HG02610 (cell line): ENCODE data around the gene CCR6.

Experiments used
- ATAC-seq: cut with Tn5 transposase; IDR thresholded peaks from one replicate; pipeline ENCODE4 v1.9.1; 2021; ENCODE audit warnings: mild to moderate bottlenecking, moderate library complexity; ENCODE audit not compliant: unreplicated experiment

Gene CCR6

DNA sequence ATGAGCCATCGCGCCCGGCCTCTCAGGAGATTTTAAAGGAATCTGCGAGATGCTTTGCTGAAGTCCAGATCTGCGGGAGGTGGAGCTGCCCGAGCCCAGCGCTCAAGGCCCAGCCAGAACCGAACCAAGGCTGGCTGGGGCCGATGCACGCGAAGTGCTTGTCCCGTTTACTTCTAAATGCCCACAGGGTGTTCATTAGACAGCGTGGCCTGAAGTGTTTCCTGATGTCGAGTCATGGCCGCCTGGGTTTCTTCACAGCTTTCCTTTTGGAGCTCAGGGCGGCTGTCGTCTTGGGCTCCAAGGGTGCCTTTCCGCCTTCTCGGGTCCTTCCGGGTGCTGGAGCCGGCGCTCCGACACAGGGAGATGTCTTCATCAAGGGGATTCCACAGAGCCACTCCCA lies 25.1 kb upstream of the CCR6 start:
- ATAC-seq: no peak

DNA sequence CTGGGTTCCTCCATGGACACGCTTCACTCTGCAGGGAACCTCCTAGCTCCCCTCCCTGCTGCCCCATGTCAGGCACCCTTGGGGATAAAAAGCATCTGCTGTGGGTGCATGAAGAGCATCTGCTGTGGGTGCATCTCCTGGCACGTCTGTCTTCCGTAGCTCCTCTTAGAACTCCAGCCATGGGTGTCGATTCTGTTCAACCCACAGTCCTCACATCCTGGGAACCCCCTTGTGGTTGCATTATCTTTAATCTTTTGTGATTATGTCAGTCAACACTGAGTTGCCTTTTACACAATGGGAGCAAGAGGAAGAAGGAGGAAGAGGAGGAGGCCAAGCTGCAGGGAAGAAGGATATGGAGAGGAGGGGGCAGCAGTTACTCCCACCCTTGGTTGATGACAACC lies 24.1 kb upstream of the CCR6 start:
- ATAC-seq: no peak

DNA sequence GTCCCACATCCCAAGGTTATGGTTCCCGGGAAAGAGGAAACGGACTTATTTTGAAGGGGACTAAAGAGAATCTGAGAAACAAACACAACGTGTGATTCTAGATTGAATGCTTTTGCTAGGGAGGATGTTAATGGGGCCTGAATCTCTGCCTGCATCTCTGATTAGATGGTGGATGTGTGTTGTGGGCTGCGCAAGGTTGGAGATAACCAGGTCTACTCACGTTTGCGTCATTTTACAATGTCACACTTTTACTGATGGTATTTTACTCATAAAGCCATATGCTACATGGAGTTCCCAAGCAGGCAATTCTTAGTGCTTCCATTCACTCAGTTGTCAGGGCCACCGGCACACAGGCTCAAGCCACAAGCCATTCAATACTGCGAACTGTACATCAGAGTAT lies 23.2 kb upstream of the CCR6 start:
- no peak for ATAC-seq

DNA sequence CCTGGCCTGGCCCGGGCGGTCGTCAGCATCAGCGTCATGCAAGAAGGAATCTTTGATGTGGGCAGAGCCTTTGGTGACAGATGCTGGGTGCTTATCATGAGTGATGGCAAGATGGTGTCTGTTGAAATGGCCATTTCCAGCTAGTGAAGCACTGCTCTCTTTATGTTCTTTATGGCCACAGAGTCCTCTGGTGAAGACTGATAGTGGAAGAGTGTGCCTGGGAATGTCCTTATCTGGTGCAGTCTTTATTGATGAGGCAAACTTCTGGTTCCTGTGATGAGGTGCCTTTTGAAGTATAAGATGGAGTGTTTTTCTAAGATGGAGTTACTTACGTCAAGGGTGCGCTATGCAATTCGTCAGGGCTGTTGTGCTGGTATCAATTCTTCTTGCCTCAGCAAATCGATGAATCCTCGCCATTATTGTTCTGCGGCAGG lies 22.6 kb upstream of the CCR6 start:
- ATAC-seq: no peak

DNA sequence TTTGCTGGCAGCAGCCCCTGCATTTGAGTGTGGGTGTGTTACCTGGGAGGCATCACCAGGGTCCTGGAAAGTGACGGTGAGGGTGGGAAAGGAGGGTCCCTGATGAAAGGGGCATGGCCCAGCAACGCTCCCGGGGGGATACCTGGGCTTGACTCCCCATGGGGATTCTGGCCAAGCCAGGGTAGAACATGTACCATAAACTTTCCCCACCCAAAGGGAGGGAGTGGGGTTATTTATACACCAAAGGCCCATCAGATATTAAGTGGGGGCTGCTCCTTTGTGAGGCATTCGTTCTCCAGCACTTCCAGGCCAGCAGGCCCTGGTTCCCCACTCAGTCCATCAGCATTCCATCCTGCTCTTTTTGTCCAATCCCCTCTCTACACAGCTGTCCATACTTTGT lies 20.6 kb upstream of the CCR6 start:
- ATAC-seq: no peak

DNA sequence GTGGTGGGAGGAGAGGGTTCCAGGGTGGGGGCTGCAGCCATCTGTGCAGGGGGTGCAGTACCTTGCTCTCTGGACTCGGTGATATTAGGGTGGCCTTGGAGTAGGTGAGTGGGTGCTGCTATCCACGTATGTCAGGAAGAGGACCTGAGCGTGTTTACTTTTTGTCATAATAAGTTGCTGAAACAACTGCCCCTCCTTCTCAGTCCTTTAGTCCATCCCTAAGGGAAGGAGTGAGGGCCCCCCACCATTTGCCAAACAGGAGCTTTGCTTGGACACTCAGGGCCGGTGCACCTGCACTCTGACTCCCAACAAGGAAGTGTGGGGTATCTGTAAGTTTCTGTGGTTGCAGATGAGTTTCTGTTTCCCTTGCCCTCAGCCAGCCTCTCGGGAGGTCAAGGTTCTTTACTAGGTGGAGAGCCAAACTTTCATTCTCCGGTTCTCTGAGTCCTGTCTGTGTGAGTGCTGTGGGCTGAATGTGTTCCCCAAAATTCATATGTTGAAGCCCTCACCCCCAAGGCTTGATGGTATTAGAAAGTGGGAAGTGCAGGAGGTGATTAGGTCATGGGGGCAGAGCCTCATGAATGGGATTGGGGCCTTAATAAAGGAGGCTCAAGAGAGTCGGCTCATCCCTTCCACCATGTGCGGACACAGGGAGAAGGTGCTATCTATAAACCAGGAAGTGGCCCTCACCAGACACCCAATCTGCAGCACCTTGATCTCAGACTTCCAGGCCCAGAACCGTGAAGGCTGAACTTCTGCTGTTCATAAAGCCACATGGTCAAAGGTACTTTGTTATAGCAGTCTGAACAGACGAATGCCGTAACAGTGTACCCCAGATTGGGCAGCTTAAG lies 19.6 kb upstream of the CCR6 start:
- peak; percentile 90 for ATAC-seq

DNA sequence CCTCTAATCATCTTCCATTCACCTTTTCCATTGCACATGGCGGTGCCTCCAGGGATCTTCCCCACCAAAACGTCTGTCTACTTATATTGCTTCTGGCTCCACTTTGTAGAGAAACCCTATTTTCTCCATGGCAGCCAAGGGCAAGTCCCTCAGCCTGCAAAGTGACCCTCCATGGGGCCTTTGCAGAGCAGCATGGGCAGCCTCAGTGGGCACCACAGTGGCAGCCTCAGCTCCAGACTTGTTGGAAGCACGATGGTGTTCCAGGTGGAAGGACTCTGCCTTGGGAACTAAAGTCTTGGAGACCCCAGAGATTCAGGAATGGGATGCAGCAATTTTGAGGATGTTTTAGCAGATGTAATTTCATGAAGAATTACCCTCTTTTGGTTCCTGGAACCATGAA lies 18.5 kb upstream of the CCR6 start:
- no peak for ATAC-seq

DNA sequence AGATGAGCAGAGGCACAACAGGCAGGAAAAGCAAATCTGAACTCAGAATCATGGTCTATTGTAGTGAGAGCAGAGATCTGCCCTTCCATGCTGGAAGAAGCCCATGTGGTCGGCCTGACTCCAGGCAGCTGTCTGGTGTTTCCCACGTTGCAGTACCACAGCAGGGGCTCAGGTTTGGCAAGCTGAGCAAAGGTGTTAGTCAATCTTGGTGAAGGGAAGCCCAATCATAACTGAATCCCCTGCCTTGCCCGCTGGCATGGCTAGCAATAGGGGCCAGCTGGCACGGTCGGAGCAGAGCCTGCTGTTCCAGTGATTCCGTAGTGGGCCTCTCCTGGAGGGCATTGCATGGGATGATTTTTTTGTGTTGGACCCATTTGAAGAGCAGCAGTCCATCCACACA lies 17.8 kb upstream of the CCR6 start:
- no peak for ATAC-seq

DNA sequence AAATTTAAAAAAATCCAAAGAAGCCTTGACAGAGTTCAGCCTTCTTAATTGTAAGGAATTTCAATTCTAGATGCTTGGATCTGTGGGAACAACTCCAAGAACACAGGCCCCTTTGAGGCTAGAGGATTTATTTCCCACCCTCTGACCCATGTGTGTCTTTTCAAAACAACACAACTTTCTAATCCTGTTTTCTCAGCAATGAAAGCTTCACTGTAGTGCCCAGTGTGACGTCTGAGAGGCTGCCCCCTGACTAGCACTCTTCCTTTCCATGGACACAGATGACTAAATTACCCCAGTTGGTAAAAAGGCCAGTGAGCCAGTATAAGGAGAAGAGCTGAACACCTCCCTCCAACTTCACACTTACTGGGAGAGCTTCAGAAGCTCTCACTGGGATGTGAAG lies 16.5 kb upstream of the CCR6 start:
- ATAC-seq: no peak

DNA sequence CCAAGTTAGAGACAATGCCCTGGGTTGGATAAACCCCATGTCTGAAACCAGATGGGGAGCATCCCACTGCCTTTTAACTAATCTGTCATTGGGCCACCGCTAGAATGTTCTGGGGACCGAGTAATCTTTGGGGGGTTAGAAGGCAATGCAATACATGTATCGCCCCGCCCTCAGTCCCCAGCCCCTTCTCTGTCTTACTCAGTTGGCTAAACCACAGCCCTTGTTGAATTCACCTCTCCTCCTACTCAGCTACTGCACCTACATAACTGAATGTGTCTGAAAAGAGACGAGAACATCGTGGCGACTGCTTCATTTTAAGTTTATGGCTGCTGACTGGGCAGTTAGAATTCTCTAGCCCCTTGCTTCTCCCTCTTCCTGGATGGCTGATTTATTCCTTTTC lies 15.1 kb upstream of the CCR6 start:
- ATAC-seq: no peak

DNA sequence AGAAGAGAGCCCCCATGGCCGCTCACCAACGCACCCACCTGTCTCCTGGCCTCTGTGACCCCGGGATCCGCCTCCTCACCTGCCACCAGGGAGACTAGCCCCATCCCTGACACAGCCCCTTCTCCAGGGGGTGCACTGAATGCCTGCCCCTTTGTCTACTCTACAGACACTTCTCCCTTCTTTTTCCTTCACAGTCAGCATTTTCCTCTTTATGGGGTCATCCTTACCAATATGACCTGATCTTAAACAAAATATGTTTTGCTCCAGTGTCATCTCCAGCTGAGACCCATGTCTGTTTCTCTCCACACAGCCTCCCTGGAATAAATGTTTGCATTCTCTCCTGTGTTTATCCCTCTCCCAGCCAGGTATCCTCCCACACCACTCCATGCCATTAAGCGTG lies 14.6 kb upstream of the CCR6 start:
- ATAC-seq: no peak

DNA sequence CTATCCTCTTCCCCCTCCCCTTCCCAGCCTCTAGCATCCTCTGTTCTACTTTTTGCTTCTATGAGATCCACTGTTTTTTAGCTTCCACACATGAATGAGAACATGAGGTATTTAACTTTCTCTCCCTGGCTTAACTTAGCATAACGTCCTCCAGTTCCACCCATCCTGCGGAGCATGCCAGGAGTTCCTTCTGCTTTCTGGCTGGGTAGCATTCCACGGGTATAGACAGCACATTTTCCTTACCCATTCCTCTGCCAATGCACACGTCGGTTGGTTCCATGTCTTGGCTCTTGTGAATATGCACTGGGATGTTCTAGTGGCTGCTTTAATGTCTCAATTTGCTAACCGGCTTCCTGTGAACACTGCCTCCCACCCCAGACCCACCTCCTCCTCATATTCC lies 13.2 kb upstream of the CCR6 start:
- no peak for ATAC-seq

DNA sequence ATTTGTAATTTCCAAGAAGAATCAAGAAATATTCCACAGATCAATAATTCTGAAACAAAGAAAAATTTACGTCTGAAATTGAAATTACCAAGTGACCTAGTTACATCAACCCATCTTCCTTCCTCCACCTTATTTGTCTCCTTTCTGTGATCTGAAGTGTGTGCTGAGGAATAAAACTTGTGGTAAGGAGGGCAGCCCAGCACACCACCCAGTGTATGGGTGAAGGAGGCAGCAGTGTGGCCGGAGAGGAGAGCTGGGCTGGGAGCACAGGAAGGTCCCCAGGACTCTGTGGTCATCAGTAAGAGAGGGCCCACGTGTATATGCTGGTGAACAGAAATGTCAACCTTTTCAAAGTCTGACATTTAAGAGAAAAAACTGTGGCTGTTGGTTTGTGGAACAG lies 11.3 kb upstream of the CCR6 start:
- no peak for ATAC-seq

DNA sequence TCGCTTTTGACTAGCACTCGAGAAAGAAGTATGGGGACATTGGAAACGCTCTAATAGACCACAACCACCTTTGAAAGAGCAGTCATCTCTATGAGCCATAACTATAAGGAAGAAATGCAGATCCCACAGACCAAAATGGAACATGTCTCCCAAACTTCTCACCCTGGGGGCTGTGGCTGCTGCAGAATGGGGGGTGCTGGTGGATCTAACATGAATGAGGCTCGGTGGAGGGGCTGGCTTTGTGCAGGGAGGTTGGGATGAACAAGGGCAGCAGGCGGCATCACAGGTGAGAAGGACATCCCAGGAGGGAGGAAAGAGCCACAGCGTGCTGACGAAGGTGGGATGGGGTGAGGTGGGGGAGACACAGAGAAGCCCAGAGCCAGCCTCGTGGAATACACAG lies 10.5 kb upstream of the CCR6 start:
- no peak for ATAC-seq

DNA sequence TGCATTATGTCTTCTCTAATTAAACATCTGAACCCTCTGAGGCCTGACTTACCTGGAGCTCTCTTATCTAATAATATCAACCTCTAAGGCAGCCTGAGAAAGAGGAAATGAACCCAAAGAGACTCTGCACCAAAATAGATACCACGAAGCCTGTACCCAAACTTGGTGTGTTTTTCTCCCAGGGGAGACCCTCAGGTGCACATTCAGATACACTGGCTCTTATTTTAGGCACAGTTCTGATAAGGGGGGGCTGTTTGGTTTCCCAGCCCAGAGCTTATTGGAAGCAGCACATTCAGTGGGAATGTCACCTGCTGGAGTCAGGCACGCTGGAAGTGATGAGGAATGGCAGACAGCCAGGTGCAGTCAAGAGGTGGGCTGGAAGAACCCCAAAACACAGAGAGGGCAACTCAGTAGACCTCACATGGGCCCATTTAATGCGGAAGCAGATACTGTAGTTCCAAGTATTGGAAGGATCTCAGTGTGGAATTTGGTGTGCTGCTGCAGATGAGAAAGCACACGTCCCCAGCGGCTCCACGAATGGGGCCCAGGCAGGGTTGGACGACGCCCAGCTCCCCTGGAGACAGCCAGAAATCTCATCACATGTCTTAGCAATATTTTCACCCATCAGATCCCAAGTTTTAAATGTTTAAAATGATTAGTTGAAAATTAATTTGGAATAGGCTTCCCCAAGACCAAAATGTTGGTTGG lies 9.7 kb upstream of the CCR6 start:
- peak; percentile 31 for ATAC-seq

DNA sequence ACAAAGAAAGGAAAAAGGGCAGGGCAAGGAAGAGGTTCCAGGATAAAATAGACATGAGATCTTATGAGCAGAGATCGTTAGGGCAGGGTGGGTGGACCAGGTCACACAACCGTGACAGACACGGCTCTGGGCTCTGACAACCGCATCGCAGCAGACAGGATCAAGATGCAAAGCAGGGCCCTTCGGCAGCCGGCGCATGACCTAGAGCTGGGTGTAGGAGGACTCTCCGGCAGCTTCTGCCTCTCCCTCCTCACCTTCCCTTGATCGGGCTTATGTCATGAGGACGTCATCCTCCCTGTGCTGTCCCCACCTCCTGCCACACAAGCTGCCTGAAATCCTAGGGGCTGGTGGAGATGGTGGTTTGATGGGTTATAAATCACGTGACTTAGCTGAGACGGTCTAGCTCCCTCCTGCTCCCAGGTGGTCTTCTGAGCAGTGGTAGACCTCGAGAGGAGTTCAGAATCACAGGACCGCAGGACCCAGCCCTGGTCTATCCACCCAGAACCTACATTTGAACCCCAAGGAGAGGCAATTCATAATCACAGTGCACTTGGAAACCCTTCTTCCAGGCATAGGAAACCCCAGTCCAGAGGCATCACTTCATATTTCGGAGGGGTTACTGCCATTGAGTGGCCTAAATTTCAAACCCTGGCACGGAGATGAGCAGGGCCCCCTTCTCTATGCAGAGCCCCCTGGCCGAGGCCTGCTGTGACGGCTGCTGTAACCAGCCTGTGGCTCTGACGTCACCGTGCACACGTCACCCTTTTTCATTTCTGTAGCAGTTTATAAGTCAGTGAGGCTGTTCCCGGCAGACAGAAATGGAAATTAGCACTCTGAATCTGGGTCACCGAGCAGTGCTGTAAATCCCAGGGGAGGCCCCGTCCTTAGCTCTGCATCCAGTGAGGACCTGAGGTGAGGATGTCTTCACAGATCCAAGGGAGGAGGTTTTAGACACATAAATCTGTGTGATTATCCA lies 8.7 kb upstream of the CCR6 start:
- peak; percentile 80 for ATAC-seq

DNA sequence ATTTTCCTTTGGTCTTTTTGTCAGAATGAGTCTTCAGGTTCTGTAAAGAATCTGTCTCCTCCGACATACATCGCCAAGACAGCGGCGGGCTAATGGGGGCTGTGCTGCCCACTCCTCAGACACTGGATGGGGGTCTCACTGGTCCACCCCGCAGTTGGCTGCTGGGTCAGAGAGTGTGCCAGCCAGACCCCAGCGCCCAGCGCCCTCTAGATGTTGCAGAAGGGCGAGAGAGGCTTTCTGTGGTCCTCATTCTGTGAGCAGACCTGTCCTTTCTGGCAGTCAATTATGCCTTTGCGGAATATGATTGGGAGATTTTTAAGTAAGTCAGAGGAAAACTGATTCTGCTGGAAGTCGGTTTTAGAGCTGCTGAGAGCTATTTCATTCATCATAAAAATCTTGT lies 7.8 kb upstream of the CCR6 start:
- no peak for ATAC-seq

DNA sequence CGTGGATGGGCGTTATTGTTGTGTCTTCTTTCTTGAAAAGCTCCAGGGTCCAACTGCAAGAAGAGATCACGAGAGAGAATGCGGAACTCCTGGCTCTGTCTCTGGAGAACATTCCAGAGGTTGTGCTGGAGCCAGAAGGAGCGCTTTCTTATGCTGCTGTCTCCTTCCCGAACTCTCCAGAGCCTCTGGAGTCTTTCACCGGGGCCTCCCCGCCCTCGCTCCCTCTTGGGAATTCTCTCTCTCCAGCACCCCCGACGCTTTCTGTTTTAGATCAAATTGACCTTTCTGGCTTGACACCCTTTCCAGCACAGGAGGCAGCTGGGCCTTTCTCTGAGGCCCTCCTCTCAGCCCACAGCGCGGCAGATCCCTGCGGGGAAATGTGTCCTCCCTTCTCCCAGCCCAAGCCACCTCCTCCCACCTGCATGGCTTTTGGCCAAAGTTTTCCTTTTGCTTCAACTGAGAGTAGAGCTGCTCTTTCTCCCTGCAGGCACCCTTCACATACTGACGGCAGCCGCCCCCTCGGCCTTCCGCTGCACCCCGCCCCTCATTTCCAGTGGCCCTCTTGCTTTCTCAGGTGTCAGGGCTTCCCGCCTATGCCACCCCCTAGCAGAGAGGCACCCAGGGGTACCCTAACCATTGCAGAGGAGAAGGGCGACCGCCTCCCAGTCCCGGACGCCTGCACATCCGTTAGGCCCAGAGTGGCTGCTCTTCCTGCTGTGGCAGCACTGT lies 6.6 kb upstream of the CCR6 start:
- ATAC-seq: no peak

DNA sequence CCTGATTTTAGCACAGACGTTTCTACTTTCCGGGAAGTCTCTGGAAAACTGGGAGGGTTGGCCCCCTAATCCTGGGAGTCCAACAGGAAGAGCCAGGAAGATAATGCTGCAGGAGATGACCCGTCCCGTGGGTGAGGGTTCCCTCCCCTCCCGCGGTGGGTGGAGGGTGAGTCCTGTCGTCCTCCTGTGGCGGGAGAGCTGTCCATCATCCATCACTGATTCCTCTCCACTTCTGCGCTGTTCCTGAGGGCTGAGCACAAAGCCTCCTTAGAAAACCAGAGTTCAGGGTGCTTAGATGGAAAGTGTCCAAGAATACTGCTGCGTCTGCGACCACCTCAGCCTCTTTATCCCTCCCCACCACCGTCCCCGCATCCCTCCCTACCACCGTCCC lies 6.1 kb upstream of the CCR6 start:
- ATAC-seq: no peak

DNA sequence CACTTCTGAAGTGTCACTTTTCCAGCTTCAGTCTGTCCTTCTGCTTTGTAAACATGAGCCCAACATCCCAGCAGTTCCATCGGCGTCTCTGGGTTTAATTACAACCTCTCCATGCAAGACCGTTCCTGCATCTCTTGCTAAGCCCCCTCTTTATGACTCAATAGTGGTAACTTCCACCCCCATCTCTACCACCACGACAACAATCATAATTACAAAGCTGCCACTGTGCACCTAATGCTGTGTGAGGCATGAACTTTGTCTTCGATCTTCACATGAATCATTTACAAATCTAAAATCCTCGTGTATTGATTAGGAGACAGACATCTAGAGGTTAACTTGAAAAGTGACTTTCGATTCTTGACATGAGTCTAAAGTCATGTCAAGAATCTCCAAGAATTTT lies 4.9 kb upstream of the CCR6 start:
- no peak for ATAC-seq

DNA sequence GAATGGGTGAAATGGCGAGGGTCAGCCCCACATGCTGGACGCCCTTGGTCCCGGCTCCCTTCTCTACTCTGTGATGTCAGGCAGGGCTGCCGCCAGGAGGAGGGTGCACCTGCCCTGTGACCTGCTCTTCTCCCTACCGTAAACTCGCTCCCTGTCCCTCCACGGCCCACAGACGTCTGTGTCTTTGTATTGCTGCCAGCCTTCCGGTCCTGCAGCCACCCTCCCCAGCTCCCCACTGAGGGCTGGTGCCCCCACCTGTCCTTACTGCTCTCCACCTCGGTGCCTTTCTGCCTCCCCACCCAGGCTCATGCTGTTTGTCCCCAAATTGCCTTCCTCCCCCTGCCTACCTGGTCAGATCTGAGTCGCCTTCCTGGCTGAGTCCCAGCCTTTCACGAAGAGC lies 4.1 kb upstream of the CCR6 start:
- ATAC-seq: no peak
